ENCODE measurements around the gene SLC5A5. TPM values are rescaled to one million over a fixed set of nuclear protein-coding genes. Genes with fewer than 3 reads are reported as not detected.

The SLC5A5 gene
- polyA plus RNA-seq, 1 donor = not detected

GRCh38 chr19:17922138-17922537 lies 50.4 kb downstream of the SLC5A5 start:
- Histone ChIP-seq H3K27me3 (ENCODE audit: control insufficient read depth, insufficient read depth, low read length) (no peaks in the 10 kb centered on the region), H3K36me3 (ENCODE audit: control insufficient read depth, insufficient read depth, low read length) (no peaks in the 10 kb centered on the region), H3K4me1 (ENCODE audit: control insufficient read depth, insufficient read depth, low read length) (no peaks in the 10 kb centered on the region), H3K27ac (ENCODE audit: low read length) (no peak overlapping the region), H3K4me3 (ENCODE audit: low read length) (no peak overlapping the region), H3K9me3 (ENCODE audit: control insufficient read depth, low read depth, low read length) (peaks cover 7% of the 10 kb centered on the region)
- WGBS (ENCODE audit: insufficient coverage, low lambda C conversion rate) = no CpG with 5 or more reads among the region's 3 CpGs
- DNase-seq = no peak

GRCh38 chr19:17926044-17926443 lies 54.3 kb downstream of the SLC5A5 start:
- WGBS (ENCODE audit: insufficient coverage, low lambda C conversion rate) = 100% methylated on average over 1 of the region's 4 CpGs
- Histone ChIP-seq H3K27me3 (ENCODE audit: control insufficient read depth, insufficient read depth, low read length) (no peaks in the 10 kb centered on the region), H3K9me3 (ENCODE audit: control insufficient read depth, low read depth, low read length) (no peaks in the 10 kb centered on the region)

GRCh38 chr19:17929056-17929455 lies 57.3 kb downstream of the SLC5A5 start:
- no peaks in the 10 kb centered on the region for H3K36me3 ChIP-seq (ENCODE audit: control insufficient read depth, insufficient read depth, low read length)
- H3K4me3 ChIP-seq (ENCODE audit: low read length) = no peak overlapping the region
- DNase-seq = no peak
- H3K9me3 ChIP-seq (ENCODE audit: control insufficient read depth, low read depth, low read length) = no peaks in the 10 kb centered on the region
- no peak overlapping the region for H3K27ac ChIP-seq (ENCODE audit: low read length)
- WGBS (ENCODE audit: insufficient coverage, low lambda C conversion rate) = 80% methylated on average over 1 of the region's 4 CpGs
- peaks cover 10% of the 10 kb centered on the region for H3K4me1 ChIP-seq (ENCODE audit: control insufficient read depth, insufficient read depth, low read length)
- peaks cover 7% of the 10 kb centered on the region for H3K27me3 ChIP-seq (ENCODE audit: control insufficient read depth, insufficient read depth, low read length)

More at GRCh38 chr19:17926044-17926443, 54.3 kb downstream of the SLC5A5 start:
- H3K4me1 ChIP-seq (ENCODE audit: control insufficient read depth, insufficient read depth, low read length) = no peaks in the 10 kb centered on the region
- H3K36me3 ChIP-seq (ENCODE audit: control insufficient read depth, insufficient read depth, low read length) = no peaks in the 10 kb centered on the region
- no peak overlapping the region for H3K27ac ChIP-seq (ENCODE audit: low read length)
- no peak for DNase-seq
- H3K4me3 ChIP-seq (ENCODE audit: low read length) = no peak overlapping the region

- Histone ChIP-seq H3K4me1 (ENCODE audit: control insufficient read depth, insufficient read depth, low read length) (peaks cover 10% of the 10 kb centered on the region), H3K4me3 (ENCODE audit: low read length) (peak overlapping the region; percentile 84), H3K27me3 (ENCODE audit: control insufficient read depth, insufficient read depth, low read length) (peaks cover 7% of the 10 kb centered on the region), H3K9me3 (ENCODE audit: control insufficient read depth, low read depth, low read length) (no peaks in the 10 kb centered on the region), H3K36me3 (ENCODE audit: control insufficient read depth, insufficient read depth, low read length) (peaks cover 4% of the 10 kb centered on the region), H3K27ac (ENCODE audit: low read length) (no peak overlapping the region)
- peak in 1 of 2 donors; percentile 26 for DNase-seq
- WGBS (ENCODE audit: insufficient coverage, low lambda C conversion rate) = no CpG with 5 or more reads among the region's 14 CpGs
Observed at GRCh38 chr19:17931532-17932191, 59.9 kb downstream of the SLC5A5 start.

GRCh38 chr19:17932485-17933338 lies 61.0 kb downstream of the SLC5A5 start, which contains the start of gene CCDC124:
Gene CCDC124 (plus strand): TSS chr19:17933015. CDS start chr19:17936421, 3,406 bp downstream.
- no CpG with 5 or more reads among the region's 64 CpGs for WGBS (ENCODE audit: insufficient coverage, low lambda C conversion rate)
- DNase-seq = peak; percentile 92 to 94
- Histone ChIP-seq H3K27ac (ENCODE audit: low read length) (peak within 1 kb of the TSS; percentile 49), H3K4me1 (ENCODE audit: control insufficient read depth, insufficient read depth, low read length) (peaks cover 10% of the 10 kb centered on the region), H3K9me3 (ENCODE audit: control insufficient read depth, low read depth, low read length) (no peaks in the 10 kb centered on the region), H3K27me3 (ENCODE audit: control insufficient read depth, insufficient read depth, low read length) (peaks cover 7% of the 10 kb centered on the region), H3K4me3 (ENCODE audit: low read length) (peak within 1 kb of the TSS; percentile 84), H3K36me3 (ENCODE audit: control insufficient read depth, insufficient read depth, low read length) (peaks cover 9% of the 10 kb centered on the region)

GRCh38 chr19:17933414-17934129 lies 61.8 kb downstream of the SLC5A5 start:
- Histone ChIP-seq H3K36me3 (ENCODE audit: control insufficient read depth, insufficient read depth, low read length) (peaks cover 9% of the 10 kb centered on the region), H3K4me1 (ENCODE audit: control insufficient read depth, insufficient read depth, low read length) (peaks cover 10% of the 10 kb centered on the region), H3K9me3 (ENCODE audit: control insufficient read depth, low read depth, low read length) (no peaks in the 10 kb centered on the region), H3K27ac (ENCODE audit: low read length) (no peak overlapping the region), H3K27me3 (ENCODE audit: control insufficient read depth, insufficient read depth, low read length) (peaks cover 7% of the 10 kb centered on the region), H3K4me3 (ENCODE audit: low read length) (peak overlapping the region; percentile 84)
- DNase-seq = peak in 1 of 2 donors; percentile 21
- no CpG with 5 or more reads among the region's 19 CpGs for WGBS (ENCODE audit: insufficient coverage, low lambda C conversion rate)

- Histone ChIP-seq H3K4me1 (ENCODE audit: control insufficient read depth, insufficient read depth, low read length) (peaks cover 10% of the 10 kb centered on the region), H3K36me3 (ENCODE audit: control insufficient read depth, insufficient read depth, low read length) (peaks cover 11% of the 10 kb centered on the region), H3K27ac (ENCODE audit: low read length) (no peak overlapping the region), H3K27me3 (ENCODE audit: control insufficient read depth, insufficient read depth, low read length) (peaks cover 6% of the 10 kb centered on the region), H3K4me3 (ENCODE audit: low read length) (no peak overlapping the region), H3K9me3 (ENCODE audit: control insufficient read depth, low read depth, low read length) (no peaks in the 10 kb centered on the region)
- DNase-seq = no peak
- WGBS (ENCODE audit: insufficient coverage, low lambda C conversion rate) = no CpG with 5 or more reads among the region's 21 CpGs
Observed at GRCh38 chr19:17936379-17936778, 64.6 kb downstream of the SLC5A5 start.

- no CpG with 5 or more reads among the region's 9 CpGs for WGBS (ENCODE audit: insufficient coverage, low lambda C conversion rate)
- H3K4me1 ChIP-seq (ENCODE audit: control insufficient read depth, insufficient read depth, low read length) = peaks cover 8% of the 10 kb centered on the region
Observed at GRCh38 chr19:17937371-17937900, 65.7 kb downstream of the SLC5A5 start.

GRCh38 chr19:17938092-17938845 lies 66.5 kb downstream of the SLC5A5 start:
- Histone ChIP-seq H3K4me1 (ENCODE audit: control insufficient read depth, insufficient read depth, low read length) (peaks cover 7% of the 10 kb centered on the region), H3K27ac (ENCODE audit: low read length) (no peak overlapping the region), H3K36me3 (ENCODE audit: control insufficient read depth, insufficient read depth, low read length) (peaks cover 11% of the 10 kb centered on the region), H3K27me3 (ENCODE audit: control insufficient read depth, insufficient read depth, low read length) (no peaks in the 10 kb centered on the region), H3K9me3 (ENCODE audit: control insufficient read depth, low read depth, low read length) (no peaks in the 10 kb centered on the region), H3K4me3 (ENCODE audit: low read length) (no peak overlapping the region)
- DNase-seq = peak; percentile 47 to 48
- no CpG with 5 or more reads among the region's 7 CpGs for whole genome bisulfite sequencing (ENCODE audit: insufficient coverage, low lambda C conversion rate)

More at GRCh38 chr19:17937371-17937900, 65.7 kb downstream of the SLC5A5 start:
- Histone ChIP-seq H3K36me3 (ENCODE audit: control insufficient read depth, insufficient read depth, low read length) (peaks cover 11% of the 10 kb centered on the region), H3K9me3 (ENCODE audit: control insufficient read depth, low read depth, low read length) (no peaks in the 10 kb centered on the region), H3K27ac (ENCODE audit: low read length) (no peak overlapping the region), H3K27me3 (ENCODE audit: control insufficient read depth, insufficient read depth, low read length) (no peaks in the 10 kb centered on the region), H3K4me3 (ENCODE audit: low read length) (no peak overlapping the region)
- DNase-seq = no peak

Data from large intestine (tissue), 3 donors.